Sigmoid colon (tissue), 7 donors: Measurements from ENCODE around the gene WHRN. TPM values are rescaled to one million over a fixed set of nuclear protein-coding genes. Genes with fewer than 3 reads are reported as not detected.
A peak's percentile ranks its signal among the peaks of the same experiment; 100 is the strongest.

Experiments used
- DNase-seq: peaks from one replicate; pipeline ENCODE4 v3.0.0-alpha.2; 2019
- H3K27ac ChIP-seq, 4 donors: fragments of 200-600 bp; sonication (generic); one replicate each; pipeline ENCODE4 v1.5.1; 2016 to 2019; ENCODE audit warnings: mild to moderate bottlenecking in 1 of 4
- H3K27me3 ChIP-seq, 3 donors: fragments of 200-600 bp; sonication (generic); one replicate each; pipeline ENCODE4 v1.5.1; 2019; ENCODE audit warnings: mild to moderate bottlenecking in 1 of 3
- H3K36me3 ChIP-seq, 4 donors: fragments of 200-600 bp; sonication (generic); one replicate each; pipeline ENCODE4 v1.5.1; 2016 to 2019
- H3K4me1 ChIP-seq, 4 donors: fragments of 200-600 bp; sonication (generic); one replicate each; pipeline ENCODE4 v1.5.1; 2017 to 2019
- H3K4me3 ChIP-seq, 4 donors: fragments of 200-600 bp; sonication (generic); one replicate each; pipeline ENCODE4 v1.5.1; 2017 to 2019; ENCODE audit warnings: mild to moderate bottlenecking in 2 of 4, moderate library complexity in 1 of 4
- H3K9me3 ChIP-seq, 4 donors: fragments of 200-600 bp in 3 of 4; sonication (generic) in 3 of 4; one replicate each; pipeline versions ENCODE4 v1.5.1 to v1.6.1; 2013 to 2019
- CTCF ChIP-seq, 4 experiments: fragments of 450-650 bp in 3 of 4; fragments of 200-600 bp in 1 of 4; IDR thresholded peaks; one replicate each; pipeline ENCODE4 v1.5.1; 2016 to 2019; ENCODE audit warnings: antibody characterized with exemption in 4 of 4, mild to moderate bottlenecking in 3 of 4, moderate library complexity in 2 of 4
- EP300 ChIP-seq, 4 donors: sonication (generic); formaldehyde crosslinking; IDR thresholded peaks; one replicate each; pipeline ENCODE4 v1.6.1; 2017; ENCODE audit warnings: antibody characterized with exemption in 4 of 4
- POLR2A ChIP-seq, 2 donors: fragments of 450-650 bp; IDR thresholded peaks; one replicate each; pipeline ENCODE4 v1.6.1; 2016; ENCODE audit warnings: antibody characterized with exemption in 2 of 2, mild to moderate bottlenecking in 2 of 2, moderate library complexity in 2 of 2
- POLR2AphosphoS5 ChIP-seq, 4 donors: sonication (generic); formaldehyde crosslinking; IDR thresholded peaks; one replicate each; pipeline ENCODE4 v1.6.1; 2017; ENCODE audit warnings: antibody characterized with exemption in 4 of 4
- WGBS, 2 donors: extraction: QIAGEN DNeasy Blood & Tissue Kit; methylation state at CpG; one replicate each; pipeline ENCODE4 v1.1.7; 2013; 5-methylcytosine and 5-hydroxymethylcytosine counted together
- intact Hi-C: fragments of 100-400 bp; cut with DNase I; formaldehyde crosslinking; loops from one replicate; pipeline ENCODE4 v1.15.1; 2023
- polyA plus RNA-seq, 3 donors: library from polyadenylated mRNA; stranded (reverse); fragments of 200-250 nt; gene quantifications; one replicate each; pipeline ENCODE4 v1.2.3, GENCODE V29; 2013
- total RNA-seq, 4 donors: library from RNA; depleted of rRNA; stranded (reverse); fragments of >200 nt; gene quantifications; one replicate each; pipeline ENCODE4 v1.1.0, GENCODE V29; 2016
- donor health status: healthy with polysubstance abuse.
- donor health status: Bipolar disorder and iron deficiency.
- donor health status: healthy.

WHRN gene
- total and polyA plus RNA-seq, 7 donors, result 0.60 to 7.8 (median 5.4) TPM

- TF ChIP-seq POLR2A (IDR thresholded peaks at IDR 0.05) (no peak), EP300 (IDR thresholded peaks at IDR 0.05) (no peak), CTCF (IDR thresholded peaks at IDR 0.05) (no peak), POLR2AphosphoS5 (IDR thresholded peaks at IDR 0.05) (no peak)
- intact Hi-C loops, result loop anchor here (2.0 to 5.0 kb wide), 2 partner anchors 47 to 192 kb away; partner anchors contain the start of gene ATP6V1G1
- no peak for DNase-seq
- WGBS, 2 donors, result 89 to 90% methylated on average over 5 of the region's 5 CpGs
- Histone ChIP-seq H3K36me3 (no peaks in the 10 kb centered on the region), H3K4me3 (no peak overlapping the region), H3K4me1 (peaks cover 0 to 42% (median 35%) of the 10 kb centered on the region in 4 donors), H3K27ac (peak overlapping the region in 3 of 4 donors; percentile 48 to 85 (median 81)), H3K9me3 (no peaks in the 10 kb centered on the region), H3K27me3 (no peaks in the 10 kb centered on the region)
These were observed 109.5 kb downstream of the WHRN start for GRCh38 chr9:114395768-114396167.

- TF ChIP-seq POLR2A (IDR thresholded peaks at IDR 0.05), result no peak
- TF ChIP-seq POLR2AphosphoS5 (IDR thresholded peaks at IDR 0.05), result no peak
- no peak for TF ChIP-seq EP300 (IDR thresholded peaks at IDR 0.05)
- no peak for TF ChIP-seq CTCF (IDR thresholded peaks at IDR 0.05)
- 21 to 35% methylated on average over 5 of the region's 5 CpGs for WGBS, 2 donors
- Histone ChIP-seq H3K27ac (peak overlapping the region; percentile 48 to 85 (median 70)), H3K9me3 (no peaks in the 10 kb centered on the region), H3K36me3 (no peaks in the 10 kb centered on the region), H3K27me3 (no peaks in the 10 kb centered on the region), H3K4me3 (no peak overlapping the region), H3K4me1 (peaks cover 0 to 42% (median 35%) of the 10 kb centered on the region in 4 donors)
- DNase-seq, result no peak
- intact Hi-C loops, result loop anchor here (5.0 kb wide), 1 partner anchor 192 kb away; the partner anchor contains the start of gene ATP6V1G1
These were observed 110.0 kb downstream of the WHRN start for GRCh38 chr9:114395334-114395617.

GRCh38 chr9:114394523-114395333, 110.5 kb downstream of the WHRN start:
- H3K4me3 ChIP-seq, result no peak overlapping the region
- WGBS, 2 donors, result 43 to 50% methylated on average over 7 of the region's 7 CpGs
- intact Hi-C loops, result loop anchor here (5.0 kb wide), 1 partner anchor 193 kb away; the partner anchor contains the start of gene ATP6V1G1

GRCh38 chr9:114392749-114393112, 112.5 kb downstream of the WHRN start:
- intact Hi-C loops, result no loop called here
- H3K27ac ChIP-seq, result peak overlapping the region; percentile 51 to 85 (median 59)
- 9 to 30% methylated on average over 3 of the region's 3 CpGs for WGBS, 2 donors
- no peaks in the 10 kb centered on the region for H3K27me3 ChIP-seq
- H3K9me3 ChIP-seq, result no peaks in the 10 kb centered on the region
- TF ChIP-seq EP300 (IDR thresholded peaks at IDR 0.05), result no peak
- no peak for TF ChIP-seq POLR2A (IDR thresholded peaks at IDR 0.05)
- no peak for TF ChIP-seq CTCF (IDR thresholded peaks at IDR 0.05)
- TF ChIP-seq POLR2AphosphoS5 (IDR thresholded peaks at IDR 0.05), result no peak
- H3K36me3 ChIP-seq, result no peaks in the 10 kb centered on the region
- peaks cover 0 to 54% (median 36%) of the 10 kb centered on the region in 4 donors for H3K4me1 ChIP-seq
- H3K4me3 ChIP-seq, result no peak overlapping the region
- no peak for DNase-seq

More at GRCh38 chr9:114394523-114395333, 110.5 kb downstream of the WHRN start:
- Histone ChIP-seq H3K27ac (peak overlapping the region; percentile 48 to 85 (median 70)), H3K9me3 (no peaks in the 10 kb centered on the region), H3K4me1 (peaks cover 0 to 42% (median 35%) of the 10 kb centered on the region in 4 donors), H3K36me3 (no peaks in the 10 kb centered on the region), H3K27me3 (no peaks in the 10 kb centered on the region)
- no peak for TF ChIP-seq EP300 (IDR thresholded peaks at IDR 0.05)
- no peak for TF ChIP-seq POLR2A (IDR thresholded peaks at IDR 0.05)
- TF ChIP-seq POLR2AphosphoS5 (IDR thresholded peaks at IDR 0.05), result no peak
- no peak for TF ChIP-seq CTCF (IDR thresholded peaks at IDR 0.05)
- no peak for DNase-seq
